Activated CD8-positive, alpha-beta memory T cell treated with anti-CD3 and anti-CD28 coated beads, Interleukin-2, amount 50 U/mL, for 4 hours (primary cell): Measurements from ENCODE around the gene FOXM1.

Experiments
- DNase-seq: peaks from one replicate; pipeline ENCODE4 v3.0.0-alpha.2; 2020

The FOXM1 gene

GRCh38 chr12:2835691-2836403 is 41.1 kb downstream of the FOXM1 start:
- no peak for DNase-seq

GRCh38 chr12:2834581-2835491 is 42.1 kb downstream of the FOXM1 start, which contains the start of gene NRIP2:
NRIP2 (minus strand) TSS chr12:2835035; CDS start chr12:2834983, 52 bp downstream.
- no peak for DNase-seq

GRCh38 chr12:2833810-2834209 is 43.2 kb downstream of the FOXM1 start:
- no peak for DNase-seq

GRCh38 chr12:2833327-2833726 is 43.6 kb downstream of the FOXM1 start:
- DNase-seq, result no peak

- no peak for DNase-seq
Observed at GRCh38 chr12:2832550-2833127, 44.3 kb downstream of the FOXM1 start.

DNA sequence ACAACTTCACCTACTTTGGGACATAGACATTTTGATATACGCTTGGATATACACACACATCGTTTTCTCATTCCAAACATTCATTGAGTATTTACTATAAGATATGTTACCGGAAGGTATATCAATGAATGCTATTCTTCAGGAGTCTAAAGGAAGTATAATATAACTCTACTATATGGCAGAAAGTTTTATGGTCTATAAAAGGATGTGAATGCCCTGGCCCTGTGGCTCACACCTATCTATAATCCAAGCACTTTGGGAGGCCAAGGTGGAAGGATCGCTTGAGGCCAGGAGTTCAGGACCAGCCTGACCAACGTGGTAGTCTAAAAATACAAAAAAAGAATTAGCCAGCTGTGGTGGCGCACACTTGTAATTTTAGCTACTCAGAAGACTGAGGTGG is 47.7 kb downstream of the FOXM1 start:
- no peak for DNase-seq

GRCh38 chr12:2826721-2827515 is 50.1 kb downstream of the FOXM1 start:
- no peak for DNase-seq

- no peak for DNase-seq
Observed at GRCh38 chr12:2826036-2826435, 50.9 kb downstream of the FOXM1 start.

DNA sequence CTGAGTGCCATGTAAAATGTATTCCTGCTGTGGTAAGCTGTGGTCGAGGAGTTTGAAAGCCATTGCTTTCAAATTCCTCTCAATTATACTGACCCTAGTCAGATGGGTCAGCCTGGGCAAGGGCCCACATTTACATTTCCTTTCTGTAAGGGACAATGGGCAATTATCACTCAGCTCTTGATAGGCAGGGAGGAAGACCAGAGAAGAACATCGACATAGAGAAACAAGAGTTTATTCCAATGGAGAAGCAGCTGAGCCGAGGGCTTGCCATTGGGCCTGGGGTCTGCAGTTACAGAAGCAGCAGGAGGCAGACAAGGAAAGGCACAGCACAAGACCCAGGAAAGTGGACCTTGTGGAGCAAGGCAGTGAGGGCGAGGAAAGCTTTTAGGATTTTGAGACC is 51.8 kb downstream of the FOXM1 start:
- DNase-seq, result no peak

DNA sequence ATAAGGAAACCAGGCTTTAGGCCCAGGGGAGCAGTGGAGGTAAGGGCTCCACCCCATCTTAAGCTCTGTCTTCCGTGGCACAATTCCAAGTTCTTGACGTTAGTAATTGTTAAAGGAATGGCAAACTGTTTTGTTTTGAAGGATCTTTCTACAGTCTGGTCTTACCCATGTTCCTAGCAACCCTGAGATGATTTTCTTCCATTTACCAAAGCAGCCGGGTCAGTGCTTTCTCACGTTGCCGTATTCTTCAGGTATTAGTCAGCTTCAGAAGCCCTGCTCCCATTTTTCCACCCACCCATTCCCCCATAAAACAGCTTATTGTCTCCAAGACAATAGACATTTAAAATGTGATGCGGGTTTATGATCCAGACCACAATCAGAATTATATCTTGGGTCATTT is 52.4 kb downstream of the FOXM1 start:
- DNase-seq, result no peak

GRCh38 chr12:2823483-2823882 is 53.5 kb downstream of the FOXM1 start:
- DNase-seq, result no peak

GRCh38 chr12:2820432-2820831 is 56.5 kb downstream of the FOXM1 start:
- no peak for DNase-seq

GRCh38 chr12:2819810-2820209 is 57.2 kb downstream of the FOXM1 start:
- DNase-seq, result no peak

DNA sequence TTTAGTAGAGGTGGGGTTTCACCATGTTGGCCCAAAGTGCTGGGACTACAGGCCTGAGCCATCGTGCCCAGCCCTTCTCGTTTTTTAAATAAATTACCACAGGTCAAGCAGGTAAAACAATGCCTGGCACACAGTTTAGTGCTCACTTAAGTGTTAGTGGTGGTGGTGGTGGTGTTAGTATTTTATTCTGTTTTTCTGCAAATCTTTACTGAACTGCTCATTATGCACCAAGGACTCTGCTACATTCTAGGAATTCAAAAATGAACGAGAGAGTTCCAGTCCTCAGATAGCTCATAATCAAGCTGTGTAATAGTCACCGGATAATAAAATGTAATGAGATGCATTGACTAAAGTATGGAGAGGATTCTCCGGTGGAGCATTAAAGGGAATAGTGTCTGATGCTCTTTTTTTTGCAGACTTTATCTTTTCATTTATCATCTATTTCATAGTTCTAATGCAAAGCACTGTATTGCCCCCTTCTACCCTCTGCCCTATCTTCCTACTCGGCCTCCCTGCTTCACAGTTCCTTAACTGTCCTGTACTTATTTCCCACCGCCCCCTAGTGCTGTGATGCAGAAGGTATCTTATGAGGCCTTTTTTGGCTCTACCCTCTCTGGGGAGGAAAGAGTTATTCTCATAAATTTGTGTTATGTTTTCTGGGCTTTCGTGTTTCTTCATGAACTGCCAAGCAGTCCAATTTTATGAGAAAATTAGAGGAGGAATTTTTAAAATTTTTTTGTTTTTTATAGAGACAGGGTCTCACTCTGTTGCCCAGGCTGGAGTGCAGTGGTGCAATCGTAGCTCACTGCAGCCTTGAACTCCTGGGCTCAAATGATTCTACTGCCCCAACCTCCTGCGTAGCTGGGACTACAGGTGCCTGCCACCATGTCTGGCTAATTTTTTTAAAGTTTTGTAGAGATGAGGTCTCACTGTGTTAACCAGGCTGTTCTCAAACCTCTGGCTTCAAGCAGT is 63.5 kb downstream of the FOXM1 start:
- peak; percentile 45 for DNase-seq

DNA sequence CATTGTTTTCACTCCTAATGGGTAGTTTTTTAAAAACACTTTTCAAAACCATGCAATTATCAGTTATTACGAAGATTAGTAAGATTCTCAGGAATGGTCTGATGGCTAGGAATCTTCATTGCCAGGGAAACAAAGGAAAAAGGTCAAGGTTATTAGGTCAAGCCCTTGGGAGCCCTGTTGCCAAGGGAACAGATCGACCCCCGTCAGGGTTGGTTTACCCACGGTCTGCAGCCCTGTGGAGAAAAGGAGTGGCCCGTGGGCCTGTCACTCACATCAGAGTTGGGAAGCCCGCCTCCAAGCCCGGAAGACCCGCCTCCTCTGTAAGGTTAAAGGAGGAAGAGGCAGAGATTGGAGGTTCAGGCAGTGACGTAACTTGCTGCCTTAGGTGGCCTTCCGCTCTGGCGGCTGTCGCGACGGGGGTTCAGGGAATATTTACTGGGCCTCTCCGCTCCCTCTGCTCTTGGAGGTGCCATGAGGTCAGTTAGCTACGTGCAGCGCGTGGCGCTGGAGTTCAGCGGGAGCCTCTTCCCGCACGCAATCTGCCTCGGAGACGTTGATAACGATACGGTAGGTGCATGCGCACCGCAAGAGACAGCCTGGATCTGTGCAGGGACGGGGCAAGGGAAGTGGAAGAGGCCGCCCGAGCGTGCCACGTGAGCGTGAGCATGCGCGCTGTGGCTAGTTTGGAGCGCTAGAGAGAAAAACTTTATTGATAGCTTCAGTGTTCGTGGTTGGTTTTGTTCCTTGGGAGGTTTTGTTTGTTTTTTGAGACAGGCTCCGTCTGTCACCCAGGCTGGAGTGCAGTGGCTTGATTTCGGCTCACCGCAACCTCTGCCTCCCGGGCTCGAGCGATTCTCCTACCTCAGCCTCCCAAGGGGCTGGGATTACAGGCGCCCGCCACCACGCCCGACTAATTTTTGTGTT is 64.4 kb downstream of the FOXM1 start, which contains the start of gene ITFG2:
ITFG2 (plus strand) TSS at position 379 of the 924 bp plus-strand sequence; CDS start at position 472, 93 bp downstream.
- peak; percentile 95 for DNase-seq

GRCh38 chr12:2811801-2812200 is 65.2 kb downstream of the FOXM1 start:
- DNase-seq, result no peak
